Right cardiac atrium (tissue), 5 donors: ENCODE data around the gene AKT1S1. TPM values are rescaled to one million over a fixed set of nuclear protein-coding genes. Genes with fewer than 3 reads are reported as not detected.

Source experiments
- ATAC-seq, 2 donors: fragments of 200-7000 bp; cut with Tn5 transposase; one replicate each; pipeline versions ENCODE4 v1.8.0 to v1.9.1; 2020; ENCODE audit warnings: moderate library complexity in 2 of 2, mild to moderate bottlenecking in 1 of 2
- DNase-seq, 3 donors: peaks; one replicate each; pipeline ENCODE4 v3.0.0-alpha.2; 2020
- H3K27ac ChIP-seq: one replicate; pipeline ENCODE4 v1.5.1; 2013; ENCODE audit warnings: mild to moderate bottlenecking, low read length, control low read depth, moderate library complexity
- H3K27me3 ChIP-seq: one replicate; pipeline ENCODE4 v1.6.1; 2013; ENCODE audit not compliant: control insufficient read depth, insufficient read depth
- H3K4me1 ChIP-seq: one replicate; pipeline ENCODE4 v1.6.1; 2013; ENCODE audit warnings: low read length; ENCODE audit not compliant: control insufficient read depth, insufficient read depth
- H3K4me3 ChIP-seq: one replicate; pipeline ENCODE4 v1.5.1; 2013; ENCODE audit warnings: low read length, control low read depth
- H3K9me3 ChIP-seq: one replicate; pipeline ENCODE4 v1.6.1; 2013; ENCODE audit warnings: low read length; ENCODE audit not compliant: control insufficient read depth
- WGBS: extraction: QIAGEN DNeasy Blood & Tissue Kit; methylation state at CpG from one replicate; pipeline ENCODE4 v1.1.7; 2013; 5-methylcytosine and 5-hydroxymethylcytosine counted together
- intact Hi-C, 4 donors: fragments of 100-400 bp; cut with DNase I; formaldehyde crosslinking; loops; one replicate each; pipeline versions ENCODE4 v1.11.0 to v1.14.0; 2022 to 2023
- polyA plus RNA-seq: library from polyadenylated mRNA; stranded (reverse); fragments of 200-250 nt; gene quantifications from one replicate; pipeline ENCODE4 v1.2.3, GENCODE V29; 2013
- total RNA-seq, 4 donors: library from RNA; stranded (reverse); fragmentation: NEBNext Ultra II Directional; extraction: Animal tissue kit (Norgen Biotek cat#: 25700); gene quantifications; one replicate each; pipeline ENCODE4 v1.2.1, GENCODE V29; 2021
- donor health status: healthy with polysubstance abuse.
- donor health status: DM: no; HTN: yes; CAD: no.
- donor health status: DM: no; HTN: no; CAD: no.
- donor health status: DM: no; HTN: yes; CAD: no; lungs with severe emphysema.
- donor health status: DM: yes; HTN: yes; CAD: no.

Gene AKT1S1
- total and polyA plus RNA-seq, 5 donors = 32.4 to 40.2 (median 36.4) TPM

DNA sequence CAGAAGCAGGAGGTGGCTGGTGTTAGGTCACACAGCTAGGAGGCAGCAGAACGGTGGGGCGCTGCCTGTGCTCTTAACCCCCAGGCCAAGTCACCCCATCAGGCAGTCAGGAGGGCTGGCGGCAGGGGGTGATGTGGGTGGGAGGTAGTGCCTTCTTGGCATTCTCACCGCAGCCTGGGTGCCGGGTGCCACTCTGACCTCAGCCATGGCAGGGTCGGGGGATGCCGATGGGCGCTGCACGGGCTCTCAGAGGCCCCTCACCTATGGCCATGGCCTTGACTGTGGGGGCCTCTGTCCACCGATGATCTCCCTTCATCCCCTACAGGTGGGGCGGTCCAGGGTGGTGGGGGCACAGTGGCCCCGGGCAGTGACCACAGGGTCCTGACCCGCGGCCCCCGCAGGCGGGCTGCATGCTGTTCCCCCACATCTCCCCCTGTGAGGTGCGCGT is 20.6 kb downstream of the AKT1S1 start:
- no peak overlapping the region for H3K4me3 ChIP-seq
- intact Hi-C loops = loop anchor here in 1 of 4 donors (10.0 kb wide), 1 partner anchor 172 kb away; the partner anchor contains the start of gene ADM5
- 91% methylated on average over 18 of the region's 18 CpGs for WGBS
- DNase-seq (peak in 2 of 3 donors; percentile 55 to 59), ATAC-seq (peak in 1 of 2 donors; percentile 0)
- H3K27me3 ChIP-seq = no peaks in the 10 kb centered on the region
- peaks cover 6% of the 10 kb centered on the region for H3K4me1 ChIP-seq
- no peaks in the 10 kb centered on the region for H3K9me3 ChIP-seq
- no peak overlapping the region for H3K27ac ChIP-seq

DNA sequence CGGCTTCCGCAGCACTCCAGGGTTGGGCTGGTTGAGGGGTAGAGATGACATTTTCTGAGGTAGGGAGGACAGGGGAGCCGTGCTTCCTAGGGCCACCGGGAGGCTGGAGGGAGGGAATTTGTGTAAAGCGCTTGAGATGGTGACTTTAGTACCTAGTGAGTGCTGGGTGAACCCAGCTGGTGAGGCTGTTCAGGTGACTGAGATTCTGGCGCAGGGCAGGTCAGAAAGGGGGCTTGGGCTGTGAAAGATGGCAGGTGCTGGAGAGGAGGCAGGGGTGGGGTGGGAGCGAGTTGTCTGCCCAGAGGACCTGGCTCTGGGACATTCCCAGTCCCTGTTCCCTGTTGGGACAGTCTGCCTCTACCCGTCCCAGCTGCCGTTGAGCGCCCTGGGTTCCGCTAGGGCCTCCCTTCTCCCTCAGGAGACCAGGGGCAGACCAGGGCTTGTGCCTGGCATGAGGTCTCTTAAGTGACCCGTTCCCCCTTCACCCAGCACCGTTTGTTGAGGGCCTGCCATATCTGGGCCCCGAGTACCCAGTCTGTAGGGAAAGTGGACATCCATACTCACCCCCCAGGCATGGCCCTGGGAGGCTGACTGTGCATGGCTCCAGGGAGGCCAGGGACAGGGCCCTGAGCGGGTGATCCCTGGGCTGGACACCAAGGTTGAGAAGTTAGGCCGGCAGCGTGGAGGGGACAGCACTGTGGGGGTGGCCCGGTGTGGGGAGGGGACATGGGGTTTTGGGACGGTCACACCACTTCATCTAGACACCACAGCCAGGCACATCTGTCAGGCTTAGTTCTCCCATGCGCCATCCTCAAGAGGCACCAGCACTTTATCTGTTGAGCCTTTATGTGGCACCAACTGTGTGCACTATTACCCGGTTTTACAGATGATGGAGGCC is 21.2 kb downstream of the AKT1S1 start:
- Histone ChIP-seq H3K27me3 (no peaks in the 10 kb centered on the region), H3K27ac (no peak overlapping the region), H3K4me1 (peaks cover 6% of the 10 kb centered on the region), H3K9me3 (no peaks in the 10 kb centered on the region), H3K4me3 (no peak overlapping the region)
- ATAC-seq = no peak
- peak in 2 of 3 donors; percentile 57 to 63 for DNase-seq
- WGBS = 78% methylated on average over 21 of the region's 21 CpGs
- intact Hi-C loops = loop anchor here in 1 of 4 donors (10.0 kb wide), 1 partner anchor 171 kb away; the partner anchor contains the start of gene ADM5

DNA sequence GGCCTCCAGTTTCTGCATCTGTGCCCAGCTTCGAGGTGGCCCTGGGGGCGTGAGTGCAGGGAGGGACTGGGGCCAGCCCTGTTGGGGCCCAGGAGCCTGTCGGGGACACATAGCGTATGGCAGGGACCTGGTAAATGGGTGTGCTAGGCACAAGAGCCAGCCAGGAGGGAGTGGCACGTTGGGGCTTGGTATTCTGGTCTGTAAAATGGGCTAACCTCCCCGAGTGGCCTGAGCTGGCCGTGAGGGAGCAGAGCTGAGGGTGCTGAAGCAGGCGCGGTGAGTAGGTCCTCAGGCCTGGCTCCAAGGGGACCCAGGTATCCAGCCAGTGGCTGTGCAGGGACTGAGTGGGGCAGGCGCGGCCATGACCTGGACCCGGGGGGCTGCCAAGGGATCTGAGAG is 21.9 kb downstream of the AKT1S1 start:
- no peaks in the 10 kb centered on the region for H3K9me3 ChIP-seq
- intact Hi-C loops = loop anchor here in 1 of 4 donors (10.0 kb wide), 1 partner anchor 170 kb away; the partner anchor contains the start of gene ADM5
- H3K27ac ChIP-seq = no peak overlapping the region
- no peak overlapping the region for H3K4me3 ChIP-seq
- ATAC-seq (no peak), DNase-seq (peak in 2 of 3 donors; percentile 51 to 62)
- H3K4me1 ChIP-seq = peaks cover 6% of the 10 kb centered on the region
- WGBS = 88% methylated on average over 12 of the region's 12 CpGs
- no peaks in the 10 kb centered on the region for H3K27me3 ChIP-seq

DNA sequence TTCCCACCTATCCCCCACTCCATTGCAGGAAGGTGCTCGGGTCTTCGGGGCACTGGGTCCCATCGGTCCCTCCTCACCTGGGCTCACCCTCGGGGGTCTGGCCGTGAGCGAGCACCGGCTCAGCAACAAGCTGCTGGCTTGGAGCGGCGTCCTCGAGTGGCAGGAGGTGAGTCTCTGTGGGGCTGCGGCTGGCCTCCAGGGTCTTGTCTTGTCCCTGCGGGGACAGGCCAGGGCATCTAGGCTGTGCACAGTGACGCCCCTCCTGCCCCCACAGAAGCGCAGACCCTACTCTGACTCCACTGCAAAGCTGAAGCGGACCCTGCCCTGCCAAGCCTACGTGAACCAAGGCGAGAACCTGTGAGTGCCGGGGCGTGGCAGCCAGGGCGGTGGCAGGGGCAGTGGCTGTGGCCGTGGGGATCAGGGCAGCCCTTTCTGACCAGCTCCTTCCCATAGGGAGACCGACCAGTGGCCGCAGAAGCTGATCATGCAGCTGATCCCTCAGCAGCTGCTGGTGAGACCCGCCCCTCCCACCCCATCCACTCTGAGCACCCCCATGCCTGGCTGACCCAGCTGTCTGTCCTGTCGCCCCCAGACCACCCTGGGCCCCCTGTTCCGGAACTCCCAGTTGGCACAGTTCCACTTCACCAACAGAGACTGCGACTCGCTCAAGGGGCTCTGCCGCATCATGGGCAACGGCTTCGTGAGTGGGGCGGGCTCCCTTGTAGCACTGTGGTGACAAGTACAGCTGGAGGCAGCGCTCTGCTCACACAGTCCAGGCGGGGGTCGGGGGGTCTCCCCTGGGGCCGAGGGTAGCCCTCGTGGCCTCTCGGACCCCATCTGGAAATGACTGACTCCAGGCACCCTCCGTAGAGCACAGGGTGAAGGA is 22.5 kb downstream of the AKT1S1 start:
- Histone ChIP-seq H3K27ac (no peak overlapping the region), H3K27me3 (no peaks in the 10 kb centered on the region), H3K4me1 (peaks cover 6% of the 10 kb centered on the region), H3K9me3 (no peaks in the 10 kb centered on the region), H3K4me3 (no peak overlapping the region)
- peak; percentile 43 to 67 (median 65) for DNase-seq
- intact Hi-C loops = loop anchor here in 1 of 4 donors (10.0 kb wide), 1 partner anchor 170 kb away; the partner anchor contains the start of gene ADM5
- ATAC-seq = no peak
- 87% methylated on average over 39 of the region's 39 CpGs for WGBS

DNA sequence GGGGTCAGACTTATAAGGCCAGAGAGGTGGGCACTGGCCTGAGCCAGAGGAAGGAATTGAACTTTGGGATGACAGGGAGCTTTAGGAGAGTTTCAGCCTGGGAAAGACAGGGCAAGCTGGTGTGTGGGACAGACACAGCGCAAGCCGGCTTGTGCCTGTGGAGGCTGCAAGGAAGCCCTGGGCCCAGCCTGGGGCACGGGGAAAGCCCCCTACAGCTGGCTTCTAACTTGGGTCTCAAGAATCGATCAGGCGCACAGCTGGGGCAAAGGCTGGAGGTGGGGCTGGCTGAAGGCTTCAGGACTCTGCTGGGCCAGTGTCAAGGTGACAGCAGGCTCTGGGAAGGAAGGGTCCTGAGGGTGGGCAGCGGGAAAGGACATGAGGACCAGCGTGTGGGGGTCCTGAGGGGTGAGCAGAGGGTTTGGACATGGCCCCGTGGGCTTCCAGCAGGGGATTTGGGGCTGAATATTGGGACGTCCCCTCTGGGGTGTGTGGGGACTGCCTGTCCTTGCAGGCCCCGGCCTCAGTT is 23.2 kb downstream of the AKT1S1 start:
- ATAC-seq = no peak
- H3K27ac ChIP-seq = no peak overlapping the region
- no peak overlapping the region for H3K4me3 ChIP-seq
- DNase-seq = peak in 2 of 3 donors; percentile 29 to 55
- H3K9me3 ChIP-seq = no peaks in the 10 kb centered on the region
- H3K4me1 ChIP-seq = peaks cover 6% of the 10 kb centered on the region
- WGBS = 87% methylated on average over 10 of the region's 10 CpGs
- H3K27me3 ChIP-seq = no peaks in the 10 kb centered on the region
- intact Hi-C loops = loop anchor here in 1 of 4 donors (10.0 kb wide), 1 partner anchor 169 kb away; the partner anchor contains the start of gene ADM5

DNA sequence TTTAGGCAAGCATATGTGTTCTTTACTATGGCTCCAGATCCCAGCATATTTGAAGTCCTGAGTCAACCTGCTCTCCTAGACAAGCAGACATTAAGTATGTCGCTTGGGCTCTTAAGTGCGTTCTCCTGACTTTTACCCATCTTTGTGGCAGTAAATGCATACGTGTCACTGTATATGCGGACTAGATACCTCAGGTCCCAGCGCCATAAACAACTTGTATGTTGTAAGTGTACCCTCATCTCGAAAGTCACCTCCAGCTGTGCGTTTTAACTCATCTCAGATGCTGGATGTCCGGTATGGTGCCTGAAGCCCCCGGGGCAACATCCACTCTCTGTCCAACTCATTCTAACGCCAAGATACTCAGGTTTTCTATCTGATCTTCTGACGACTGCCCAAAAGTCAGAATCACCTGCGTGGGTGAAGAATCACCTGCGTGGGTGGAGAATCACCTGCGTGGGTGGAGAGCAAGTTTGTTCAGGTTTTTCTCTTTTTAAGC is 24.5 kb downstream of the AKT1S1 start:
- DNase-seq = peak in 2 of 3 donors; percentile 10 to 20
- Histone ChIP-seq H3K4me1 (peaks cover 6% of the 10 kb centered on the region), H3K27ac (no peak overlapping the region), H3K9me3 (no peaks in the 10 kb centered on the region), H3K4me3 (no peak overlapping the region), H3K27me3 (no peaks in the 10 kb centered on the region)
- intact Hi-C loops = loop anchor here in 1 of 4 donors (10.0 kb wide), 1 partner anchor 168 kb away; the partner anchor contains the start of gene ADM5
- ATAC-seq = no peak
- WGBS = 66% methylated on average over 14 of the region's 14 CpGs

DNA sequence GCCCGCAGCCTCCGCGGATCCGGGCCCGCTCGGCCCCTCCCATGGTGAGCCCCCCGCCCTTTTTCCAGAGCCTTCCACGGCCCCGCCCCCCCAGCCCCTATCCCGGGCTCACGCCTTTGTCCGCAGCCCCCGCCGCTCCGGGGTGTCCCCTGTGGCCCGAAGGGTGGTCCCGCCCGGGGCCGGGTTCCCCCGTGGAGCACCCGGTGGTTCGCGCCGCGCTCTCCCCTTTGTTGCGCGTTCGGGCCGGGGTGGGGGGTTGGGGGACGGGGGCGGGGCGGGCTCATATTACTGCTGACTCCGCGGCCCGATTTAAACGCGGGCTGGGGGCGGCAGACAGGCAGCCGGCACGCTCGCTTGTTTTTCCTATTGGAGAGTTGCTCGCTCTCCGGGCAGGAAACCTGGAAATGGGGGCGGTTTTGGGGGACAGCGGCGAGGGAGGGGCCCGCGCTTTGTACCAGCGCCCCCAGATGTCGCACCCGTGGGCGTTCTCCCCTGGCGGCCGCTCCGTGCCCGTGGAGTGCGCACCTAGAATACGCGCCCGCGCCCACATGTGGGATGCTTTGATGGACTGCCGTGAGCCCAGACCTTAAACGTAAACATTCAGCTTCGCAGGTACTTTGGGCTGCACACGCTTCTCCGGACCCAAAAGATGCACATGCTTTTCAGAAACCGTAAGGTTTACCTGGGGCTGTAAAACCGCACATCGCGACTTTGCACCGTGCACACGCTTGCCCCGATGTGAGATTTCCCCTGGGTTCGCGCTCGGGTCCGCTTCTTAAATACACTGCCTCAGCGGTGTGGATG is 25.5 kb downstream of the AKT1S1 start:
- H3K27ac ChIP-seq = peak overlapping the region; percentile 98
- WGBS = 2% methylated on average over 76 of the region's 78 CpGs
- H3K4me3 ChIP-seq = peak overlapping the region; percentile 98
- no peak for ATAC-seq
- H3K4me1 ChIP-seq = peaks cover 6% of the 10 kb centered on the region
- no peaks in the 10 kb centered on the region for H3K9me3 ChIP-seq
- intact Hi-C loops = loop anchor here in 1 of 4 donors (10.0 kb wide), 1 partner anchor 167 kb away; the partner anchor contains the start of gene ADM5
- peak; percentile 43 to 83 (median 71) for DNase-seq
- no peaks in the 10 kb centered on the region for H3K27me3 ChIP-seq

DNA sequence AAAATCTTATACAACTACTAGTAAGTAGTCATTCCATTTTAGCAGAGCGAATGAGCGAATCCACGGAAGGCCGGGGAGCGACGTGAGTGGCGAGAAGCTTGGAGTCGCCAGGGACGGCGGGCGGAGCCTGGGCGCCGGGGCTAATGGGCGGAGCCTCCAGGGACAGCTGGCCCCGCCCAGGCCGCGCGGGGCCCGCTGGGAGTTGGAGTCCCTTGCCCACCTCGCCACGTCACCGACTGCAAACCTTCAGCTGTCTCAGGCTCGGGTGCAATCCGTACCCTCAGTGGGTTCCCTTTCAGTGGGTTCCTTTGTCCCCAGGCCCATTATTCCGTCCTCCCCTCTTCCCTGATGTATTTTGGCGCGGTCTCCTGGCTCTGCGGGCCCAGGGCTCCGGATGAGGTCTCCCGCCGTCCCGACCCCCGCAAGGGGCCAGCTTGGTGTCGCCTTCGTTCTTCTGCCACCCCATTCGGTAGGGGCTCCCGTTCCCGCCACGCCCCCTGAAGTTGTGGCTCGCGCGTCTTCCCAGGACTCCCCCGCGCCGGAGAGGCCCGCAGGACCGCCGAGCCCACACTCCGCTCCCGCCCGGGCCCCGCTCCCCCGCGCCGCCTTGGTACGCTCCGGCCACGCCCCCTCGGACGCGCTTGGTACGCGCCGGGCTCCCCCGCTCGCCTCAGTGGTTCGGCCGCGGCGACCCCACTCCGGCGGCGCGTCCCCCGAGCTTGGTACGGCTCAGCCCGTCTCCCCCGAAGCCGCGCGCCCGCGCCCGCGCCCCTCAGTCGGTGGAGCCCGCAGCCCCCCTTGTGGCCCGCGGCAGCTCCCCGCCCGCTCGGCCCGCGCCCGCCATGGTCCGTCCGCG is 26.4 kb downstream of the AKT1S1 start, which contains the start of gene PTOV1:
PTOV1 (plus strand) TSS at position 673 of the 856 bp plus-strand sequence.
- DNase-seq (peak; percentile 92 to 97 (median 97)), ATAC-seq (peak; percentile 95)
- H3K4me3 ChIP-seq = peak within 1 kb of the TSS; percentile 98
- no peaks in the 10 kb centered on the region for H3K9me3 ChIP-seq
- H3K27me3 ChIP-seq = no peaks in the 10 kb centered on the region
- peak within 1 kb of the TSS; percentile 98 for H3K27ac ChIP-seq
- WGBS = under 1% methylated on average over 98 of the region's 98 CpGs
- peaks cover 6% of the 10 kb centered on the region for H3K4me1 ChIP-seq
- intact Hi-C loops = loop anchor here in 1 of 4 donors (10.0 kb wide), 1 partner anchor 166 kb away; the partner anchor contains the start of gene ADM5

DNA sequence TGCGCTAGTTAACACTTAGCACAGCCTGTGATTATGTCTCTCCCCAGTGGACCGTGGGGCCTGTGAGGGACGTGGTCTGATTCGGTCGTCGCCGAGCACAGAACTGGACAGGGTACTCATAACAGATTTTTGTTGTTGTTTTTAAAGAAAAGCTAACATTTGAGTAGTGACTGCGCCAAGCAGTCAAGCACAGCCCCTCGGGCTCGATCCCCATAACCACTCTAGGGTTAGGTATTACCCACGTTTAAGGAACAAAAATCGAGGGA is 27.0 kb downstream of the AKT1S1 start:
- Histone ChIP-seq H3K9me3 (no peaks in the 10 kb centered on the region), H3K4me3 (peak overlapping the region; percentile 21), H3K27me3 (no peaks in the 10 kb centered on the region), H3K27ac (peak overlapping the region; percentile 53), H3K4me1 (peaks cover 6% of the 10 kb centered on the region)
- peak; percentile 0 to 2 for ATAC-seq
- peak in 1 of 3 donors; percentile 50 for DNase-seq
- intact Hi-C loops = loop anchor here in 1 of 4 donors (10.0 kb wide), 1 partner anchor 165 kb away; the partner anchor contains the start of gene ADM5
- WGBS = 56% methylated on average over 12 of the region's 12 CpGs
